Astrocyte of the cerebellum (primary cell): Measurements from ENCODE around the gene TNS1.

Experiments used
- DNase-seq: peaks from one replicate; pipeline ENCODE4 v3.0.0-alpha.2; 2011; ENCODE audit warnings: low read depth
- H3K4me3 ChIP-seq: 2 replicates; pipeline ENCODE4 v1.5.1; 2011; ENCODE audit warnings: mild to moderate bottlenecking, low read depth, low read length, moderate library complexity
- CTCF ChIP-seq: IDR thresholded peaks from 2 replicates; pipeline ENCODE4 v1.5.1; 2012; ENCODE audit warnings: low read length, low read depth, moderate library complexity, mild to moderate bottlenecking; ENCODE audit errors: missing control alignments
- in situ Hi-C: cut with HindIII; loops from 2 replicates; pipeline ENCODE4 v1.10.0; 2017; ENCODE audit warnings: low sequenced_read_pairs

The TNS1 gene

GRCh38 chr2:217948897-217949296 is 53.9 kb downstream of the TNS1 start:
- in situ Hi-C loops = no loop called here
- no peak overlapping the region for H3K4me3 ChIP-seq
- no peak for DNase-seq
- no peak for TF ChIP-seq CTCF

- in situ Hi-C loops = no loop called here
Observed at GRCh38 chr2:217948351-217948791, 54.4 kb downstream of the TNS1 start.

GRCh38 chr2:217947383-217948350 is 55.1 kb downstream of the TNS1 start:
- in situ Hi-C loops = no loop called here
- no peak for TF ChIP-seq CTCF
- no peak for DNase-seq
- no peak overlapping the region for H3K4me3 ChIP-seq

More at GRCh38 chr2:217948351-217948791, 54.4 kb downstream of the TNS1 start:
- no peak for TF ChIP-seq CTCF
- no peak overlapping the region for H3K4me3 ChIP-seq
- DNase-seq = no peak

- TF ChIP-seq CTCF = no peak
- in situ Hi-C loops = no loop called here
- no peak overlapping the region for H3K4me3 ChIP-seq
- no peak for DNase-seq
Observed at GRCh38 chr2:217946051-217946450, 56.7 kb downstream of the TNS1 start.

GRCh38 chr2:217945530-217945929 is 57.3 kb downstream of the TNS1 start:
- in situ Hi-C loops = no loop called here
- TF ChIP-seq CTCF = no peak
- no peak overlapping the region for H3K4me3 ChIP-seq
- DNase-seq = no peak

GRCh38 chr2:217944923-217945322 is 57.9 kb downstream of the TNS1 start:
- in situ Hi-C loops = no loop called here
- TF ChIP-seq CTCF = no peak
- DNase-seq = no peak
- no peak overlapping the region for H3K4me3 ChIP-seq
